HEK293T (cell line): Measurements from ENCODE around the gene ADIPOR2.

Source experiments
- CTCF ChIA-PET: fragments of 350-600 bp; formaldehyde crosslinking; extraction: SDS; loops from one replicate; lab custom pipeline; 2021; ENCODE audit warnings: antibody characterized with exemption, inconsistent platforms; lab: Yijun Ruan, JAX
- POLR2A ChIA-PET: fragments of 350-600 bp; formaldehyde crosslinking; extraction: SDS; loops from one replicate; lab custom pipeline; 2020; ENCODE audit warnings: antibody characterized with exemption, inconsistent platforms; lab: Yijun Ruan, JAX
- DNase-seq: peaks from one replicate; pipeline ENCODE4 v3.0.0; 2012; ENCODE audit warnings: mixed read lengths; ENCODE audit errors: extremely low spot score
- BHLHE40 ChIP-seq: fragments of 450-650 bp; IDR thresholded peaks from 2 replicates; pipeline ENCODE4 v1.6.1; 2016; ENCODE audit warnings: mild to moderate bottlenecking, moderate library complexity, borderline replicate concordance
- CTBP1 ChIP-seq: fragments of 450-650 bp; IDR thresholded peaks from 2 replicates; pipeline ENCODE4 v1.6.1; 2016; ENCODE audit warnings: borderline replicate concordance
- ELF4 ChIP-seq: fragments of 450-650 bp; IDR thresholded peaks from 2 replicates; pipeline ENCODE4 v1.6.1; 2017; ENCODE audit warnings: antibody characterized with exemption
- FOXA1 ChIP-seq: fragments of 450-650 bp; IDR thresholded peaks from 2 replicates; pipeline ENCODE4 v1.6.1; 2016; ENCODE audit warnings: mild to moderate bottlenecking
- FOXK2 ChIP-seq: fragments of 450-650 bp; IDR thresholded peaks from 2 replicates; pipeline ENCODE4 v1.6.1; 2016; ENCODE audit warnings: mild to moderate bottlenecking
- FOXM1 ChIP-seq: fragments of 450-650 bp; IDR thresholded peaks from 2 replicates; pipeline ENCODE4 v1.6.1; 2017; ENCODE audit warnings: mild to moderate bottlenecking, borderline replicate concordance
- L3MBTL2 ChIP-seq: fragments of 450-650 bp; conservative IDR thresholded peaks from 2 replicates; pipeline ENCODE4 v1.6.1; 2016; ENCODE audit warnings: mild to moderate bottlenecking
- LEF1 ChIP-seq: fragments of 450-650 bp; IDR thresholded peaks from 2 replicates; pipeline ENCODE4 v1.6.1; 2017; ENCODE audit warnings: mild to moderate bottlenecking, borderline replicate concordance
- NFRKB ChIP-seq: fragments of 450-650 bp; IDR thresholded peaks from 2 replicates; pipeline ENCODE4 v1.6.1; 2016; ENCODE audit warnings: mild to moderate bottlenecking, moderate library complexity
- PKNOX1 ChIP-seq: fragments of 450-650 bp; IDR thresholded peaks from 2 replicates; pipeline ENCODE4 v1.6.1; 2016
- SP1 ChIP-seq: fragments of 450-650 bp; IDR thresholded peaks from 2 replicates; pipeline ENCODE4 v1.6.1; 2017
- TARDBP ChIP-seq: fragments of 450-650 bp; IDR thresholded peaks from 2 replicates; pipeline ENCODE4 v1.6.1; 2016
- ZNF384 ChIP-seq: fragments of 450-650 bp; IDR thresholded peaks from 2 replicates; pipeline ENCODE4 v1.6.1; 2016

The ADIPOR2 gene

GRCh38 chr12:1795785-1796514, 105.1 kb downstream of the ADIPOR2 start:
- ChIA-PET POLR2A (no interaction called here), CTCF (interaction anchor here (0.8 to 2.5 kb wide), 4 partner anchors 47 to 144 kb away, joined by 3 to 18 read pairs (median 5); no protein-coding TSS in a partner anchor)
- peak; percentile 92 for DNase-seq
- TF ChIP-seq L3MBTL2 (no peak), PKNOX1 (peak; percentile 87), FOXA1 (no peak), BHLHE40 (no peak), FOXK2 (no peak), CTBP1 (no peak)

- ChIA-PET POLR2A (no interaction called here), CTCF (interaction anchor here (2.5 kb wide), 1 partner anchor 143 kb away, joined by 18 read pairs; no protein-coding TSS in a partner anchor)
- TF ChIP-seq FOXK2 = no peak
- TF ChIP-seq TARDBP = no peak
- no peak for DNase-seq
These were observed 105.7 kb downstream of the ADIPOR2 start for GRCh38 chr12:1796515-1797010.

- ChIA-PET POLR2A (no interaction called here), CTCF (interaction anchor here (3.0 kb wide), 1 partner anchor 142 kb away, joined by 17 read pairs; no protein-coding TSS in a partner anchor)
- no peak for TF ChIP-seq BHLHE40
- no peak for DNase-seq
These were observed 106.4 kb downstream of the ADIPOR2 start for GRCh38 chr12:1797011-1797901.

GRCh38 chr12:1797991-1798640, 107.2 kb downstream of the ADIPOR2 start:
- POLR2A ChIA-PET = interaction anchor here (1.2 kb wide), 1 partner anchor 107 kb away, joined by 4 read pairs; the partner anchor contains the start of gene ADIPOR2
- CTCF ChIA-PET = interaction anchor here (3.0 kb wide), 1 partner anchor 142 kb away, joined by 17 read pairs; no protein-coding TSS in a partner anchor

GRCh38 chr12:1798641-1799020, 107.8 kb downstream of the ADIPOR2 start:
- ChIA-PET POLR2A (interaction anchor here (1.2 kb wide), 1 partner anchor 108 kb away, joined by 4 read pairs; the partner anchor contains the start of gene ADIPOR2), CTCF (interaction anchor here (3.0 kb wide), 1 partner anchor 141 kb away, joined by 17 read pairs; no protein-coding TSS in a partner anchor)
- TF ChIP-seq CTBP1 (no peak), ELF4 (no peak), LEF1 (no peak), NFRKB (no peak), BHLHE40 (no peak), ZNF384 (no peak)
- DNase-seq = no peak

More at GRCh38 chr12:1797991-1798640, 107.2 kb downstream of the ADIPOR2 start:
- TF ChIP-seq TARDBP = no peak
- DNase-seq = no peak

- no peak for DNase-seq
- CTCF ChIA-PET = interaction anchor here (0.6 to 3.0 kb wide), 2 partner anchors 136 to 140 kb away, joined by 4 to 17 read pairs; no protein-coding TSS in a partner anchor
- TF ChIP-seq SP1 (no peak), BHLHE40 (no peak), CTBP1 (no peak), LEF1 (no peak), PKNOX1 (no peak), FOXM1 (no peak), ELF4 (no peak), TARDBP (no peak), L3MBTL2 (no peak), ZNF384 (no peak), FOXK2 (no peak)
- POLR2A ChIA-PET = interaction anchor here (1.2 kb wide), 1 partner anchor 108 kb away, joined by 4 read pairs; the partner anchor contains the start of gene ADIPOR2
These were observed 108.4 kb downstream of the ADIPOR2 start for GRCh38 chr12:1799051-1799881.
